ENCODE data around the gene BCAS4.

GRCh38 chr20:50790651-50791277 is 4.1 kb upstream of the BCAS4 start:
- TF ChIP-seq CTCF (IDR thresholded peaks at IDR 0.05): peak; percentile 95
- TF ChIP-seq REST (IDR thresholded peaks at IDR 0.05; ENCODE audit: insufficient read depth in 1 of 2, low read depth in 2 of 2, low read length in 1 of 2): 0 out of 4 replicates have a peak, but pooled peaks of 1 of the 2 experiments have one; percentile 36
- peak; percentile 81 for TF ChIP-seq POLR2AphosphoS5 (IDR thresholded peaks at IDR 0.05; ENCODE audit: low read depth, low read length)
- TF ChIP-seq TCF7L2 (IDR thresholded peaks at IDR 0.05; ENCODE audit: low read depth, low read length): 0 out of 2 replicates have a peak, but pooled peaks have one; percentile 34

Measured in Panc1 (cell line).